ENCODE results near the gene MCMBP.

GRCh38 chr10:119919826-119920225 lies 47.2 kb upstream of the MCMBP start:
- no peak for TF ChIP-seq EZH2 (IDR thresholded peaks at IDR 0.05; ENCODE audit: borderline replicate concordance, low read depth, low read length, severe bottlenecking)
- TF ChIP-seq CTCF (IDR thresholded peaks at IDR 0.05; ENCODE audit: borderline replicate concordance, extremely low read depth, low read length, poor library complexity, severe bottlenecking): no peak
